Hepatocyte (in vitro differentiated cells): Measurements from ENCODE around the gene CCDC85C. TPM values are rescaled to one million over a fixed set of nuclear protein-coding genes. Genes with fewer than 3 reads are reported as not detected.

Source experiments
- DNase-seq: peaks from one replicate; pipeline ENCODE4 v3.0.0-alpha.2; 2016; ENCODE audit warnings: low spot score
- H2AFZ ChIP-seq: fragments of 200-600 bp; sonication (generic); 2 replicates; pipeline ENCODE4 v1.6.0; 2016; ENCODE audit warnings: antibody characterized with exemption, mild to moderate bottlenecking
- H3K27ac ChIP-seq: fragments of 200-600 bp; sonication (generic); 2 replicates; pipeline ENCODE4 v1.5.1; 2016; ENCODE audit warnings: mild to moderate bottlenecking
- H3K27me3 ChIP-seq: fragments of 200-600 bp; sonication (generic); 2 replicates; pipeline ENCODE4 v1.6.1; 2016
- H3K36me3 ChIP-seq: fragments of 200-600 bp; sonication (generic); replicated peaks from 2 replicates; pipeline ENCODE4 v1.5.1; 2016; ENCODE audit warnings: low read depth; ENCODE audit not compliant: insufficient read depth
- H3K4me1 ChIP-seq: fragments of 200-600 bp; sonication (generic); 2 replicates; pipeline ENCODE4 v1.5.1; 2016; ENCODE audit warnings: mild to moderate bottlenecking, moderate library complexity; ENCODE audit not compliant: insufficient read depth
- H3K4me2 ChIP-seq: fragments of 200-600 bp; sonication (generic); 2 replicates; pipeline ENCODE4 v1.6.0; 2016
- H3K4me3 ChIP-seq: fragments of 200-600 bp; sonication (generic); 2 replicates; pipeline ENCODE4 v1.5.1; 2016; ENCODE audit warnings: mild to moderate bottlenecking
- H3K79me2 ChIP-seq: fragments of 200-600 bp; sonication (generic); 2 replicates; pipeline ENCODE4 v1.6.0; 2017; ENCODE audit warnings: mild to moderate bottlenecking
- H3K9me2 ChIP-seq: fragments of 200-600 bp; sonication (generic); replicated peaks from 2 replicates; pipeline ENCODE4 v1.6.0; 2017; ENCODE audit warnings: mild to moderate bottlenecking; ENCODE audit not compliant: insufficient read depth
- H3K9me3 ChIP-seq: fragments of 200-600 bp; sonication (generic); 2 replicates; pipeline ENCODE4 v1.5.1; 2016; ENCODE audit warnings: low read depth, mild to moderate bottlenecking
- H4K20me1 ChIP-seq: fragments of 200-600 bp; sonication (generic); 2 replicates; pipeline ENCODE4 v1.6.0; 2016; ENCODE audit warnings: mild to moderate bottlenecking; ENCODE audit not compliant: insufficient read depth, poor library complexity, severe bottlenecking
- EZH2 ChIP-seq: fragments of 200-600 bp; sonication (generic); IDR thresholded peaks from 2 replicates; pipeline ENCODE4 v1.6.1; 2016; ENCODE audit warnings: antibody characterized with exemption, mild to moderate bottlenecking, borderline replicate concordance
- EZH2phosphoT487 ChIP-seq: fragments of 200-600 bp; sonication (generic); IDR thresholded peaks from one replicate; pipeline ENCODE4 v1.6.1; 2018; ENCODE audit warnings: antibody characterized with exemption, mild to moderate bottlenecking, low read depth, moderate library complexity; ENCODE audit not compliant: unreplicated experiment, severe bottlenecking
- WGBS: methylation state at CpG from one replicate; pipeline ENCODE4 v1.1.6; 2016; ENCODE audit warnings: low lambda C conversion rate; ENCODE audit errors: missing lambda C conversion rate; 5-methylcytosine and 5-hydroxymethylcytosine counted together
- polyA plus RNA-seq: library from polyadenylated mRNA; unstranded; fragments of >200 nt; fragmentation: Nextera tagmentation; extraction: Ambion mirVana; gene quantifications from 2 replicates; pipeline ENCODE4 v1.2.1, GENCODE V29; 2016
- total RNA-seq: library from RNA; depleted of rRNA; stranded (reverse); fragments of >200 nt; gene quantifications from 2 replicates; pipeline ENCODE4 v1.2.3, GENCODE V29; 2014
- TF ChIP-seq, protein P1 (sequence below): fragments of 200-600 bp; sonication (generic); IDR thresholded peaks from 2 replicates; pipeline ENCODE4 v1.5.1; 2016; ENCODE audit warnings: antibody characterized with exemption, mild to moderate bottlenecking; ENCODE audit not compliant: poor library complexity

The CCDC85C gene
- total and polyA plus RNA-seq, 2 experiments from 2014 or later = 37.8 to 47.2 TPM

- Histone ChIP-seq H3K27ac (no peak overlapping the region), H3K4me1 (peaks cover 21% of the 10 kb centered on the region), H3K4me2 (no peak overlapping the region), H2AFZ (no peak overlapping the region), H4K20me1 (peaks cover 67% of the 10 kb centered on the region), H3K36me3 (no peaks in the 10 kb centered on the region), H3K79me2 (peaks cover 100% of the 10 kb centered on the region), H3K27me3 (no peaks in the 10 kb centered on the region), H3K4me3 (no peak overlapping the region), H3K9me3 (no peaks in the 10 kb centered on the region), H3K9me2 (no peaks in the 10 kb centered on the region)
- WGBS = 75% methylated on average over 3 of the region's 3 CpGs
- no peak for TF ChIP-seq EZH2phosphoT487
- TF ChIP-seq, protein P1, sequence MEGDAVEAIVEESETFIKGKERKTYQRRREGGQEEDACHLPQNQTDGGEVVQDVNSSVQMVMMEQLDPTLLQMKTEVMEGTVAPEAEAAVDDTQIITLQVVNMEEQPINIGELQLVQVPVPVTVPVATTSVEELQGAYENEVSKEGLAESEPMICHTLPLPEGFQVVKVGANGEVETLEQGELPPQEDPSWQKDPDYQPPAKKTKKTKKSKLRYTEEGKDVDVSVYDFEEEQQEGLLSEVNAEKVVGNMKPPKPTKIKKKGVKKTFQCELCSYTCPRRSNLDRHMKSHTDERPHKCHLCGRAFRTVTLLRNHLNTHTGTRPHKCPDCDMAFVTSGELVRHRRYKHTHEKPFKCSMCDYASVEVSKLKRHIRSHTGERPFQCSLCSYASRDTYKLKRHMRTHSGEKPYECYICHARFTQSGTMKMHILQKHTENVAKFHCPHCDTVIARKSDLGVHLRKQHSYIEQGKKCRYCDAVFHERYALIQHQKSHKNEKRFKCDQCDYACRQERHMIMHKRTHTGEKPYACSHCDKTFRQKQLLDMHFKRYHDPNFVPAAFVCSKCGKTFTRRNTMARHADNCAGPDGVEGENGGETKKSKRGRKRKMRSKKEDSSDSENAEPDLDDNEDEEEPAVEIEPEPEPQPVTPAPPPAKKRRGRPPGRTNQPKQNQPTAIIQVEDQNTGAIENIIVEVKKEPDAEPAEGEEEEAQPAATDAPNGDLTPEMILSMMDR = no peak
- TF ChIP-seq EZH2 = no peak
- no peak for DNase-seq
Observed at GRCh38 chr14:99473458-99473857, 130.5 kb downstream of the CCDC85C start.

- Histone ChIP-seq H3K36me3 (no peaks in the 10 kb centered on the region), H3K4me2 (no peak overlapping the region)
- no peak for DNase-seq
Observed at GRCh38 chr14:99472937-99473336, 131.1 kb downstream of the CCDC85C start.

DNA sequence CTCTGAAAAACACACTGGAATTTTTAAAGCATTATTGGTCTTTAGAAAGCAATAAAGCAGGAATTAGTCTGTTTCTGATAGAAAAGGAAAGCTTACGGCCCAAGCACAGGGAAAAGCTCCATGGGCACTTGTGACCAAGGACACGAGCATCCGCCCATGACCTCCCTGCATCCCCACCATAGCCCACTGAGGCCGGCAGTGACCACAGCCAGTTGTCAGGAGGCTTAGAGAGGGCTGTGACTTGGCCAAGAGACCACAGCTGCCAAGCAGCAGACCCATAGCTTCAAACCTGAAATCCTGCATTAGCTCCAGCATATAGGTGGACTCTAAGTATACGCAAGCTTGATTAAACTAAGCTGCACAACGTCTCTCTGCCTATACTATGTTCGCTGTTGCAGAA is 132.3 kb downstream of the CCDC85C start:
- Histone ChIP-seq H3K79me2 (peaks cover 100% of the 10 kb centered on the region), H3K9me3 (no peaks in the 10 kb centered on the region), H3K27me3 (no peaks in the 10 kb centered on the region), H4K20me1 (peaks cover 61% of the 10 kb centered on the region), H3K4me2 (no peak overlapping the region), H2AFZ (no peak overlapping the region), H3K4me1 (peaks cover 24% of the 10 kb centered on the region), H3K4me3 (no peak overlapping the region), H3K27ac (no peak overlapping the region), H3K36me3 (no peaks in the 10 kb centered on the region), H3K9me2 (no peaks in the 10 kb centered on the region)
- no peak for DNase-seq
- TF ChIP-seq, protein P1 = no peak
- no peak for TF ChIP-seq EZH2phosphoT487
- TF ChIP-seq EZH2 = no peak
- 95% methylated on average over 7 of the region's 7 CpGs for WGBS

More at GRCh38 chr14:99472937-99473336, 131.1 kb downstream of the CCDC85C start:
- no peak overlapping the region for H3K27ac ChIP-seq
- H4K20me1 ChIP-seq = peaks cover 67% of the 10 kb centered on the region
- no peak overlapping the region for H3K4me3 ChIP-seq
- no peaks in the 10 kb centered on the region for H3K27me3 ChIP-seq
- H3K79me2 ChIP-seq = peaks cover 100% of the 10 kb centered on the region
- no peak for TF ChIP-seq EZH2phosphoT487
- no peak for TF ChIP-seq EZH2
- TF ChIP-seq, protein P1 = no peak
- no peak overlapping the region for H2AFZ ChIP-seq
- 95% methylated on average over 4 of the region's 4 CpGs for WGBS
- no peaks in the 10 kb centered on the region for H3K9me2 ChIP-seq
- H3K9me3 ChIP-seq = no peaks in the 10 kb centered on the region
- H3K4me1 ChIP-seq = peaks cover 20% of the 10 kb centered on the region
